CD4-positive, alpha-beta T cell treated with Interleukin-10 for 1 hour (primary cell): ENCODE measurements around the gene SAPCD2.
"Not testable (repeated sequence)": the region's sequence is repeated elsewhere in the genome, so short reads cannot be mapped to it uniquely, and the experiment has no call there.

Source experiments
- DNase-seq: peaks from one replicate; pipeline ENCODE4 v3.0.0-alpha.2; 2020

The SAPCD2 gene, protein sequence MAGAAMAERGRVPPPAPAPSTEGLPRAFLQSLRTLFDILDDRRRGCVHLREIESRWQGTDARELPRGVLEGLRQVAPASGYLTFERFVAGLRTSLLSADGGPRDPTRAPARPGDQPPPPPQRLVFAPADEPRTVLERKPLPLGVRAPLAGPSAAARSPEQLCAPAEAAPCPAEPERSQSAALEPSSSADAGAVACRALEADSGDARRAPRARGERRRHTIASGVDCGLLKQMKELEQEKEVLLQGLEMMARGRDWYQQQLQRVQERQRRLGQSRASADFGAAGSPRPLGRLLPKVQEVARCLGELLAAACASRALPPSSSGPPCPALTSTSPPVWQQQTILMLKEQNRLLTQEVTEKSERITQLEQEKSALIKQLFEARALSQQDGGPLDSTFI

GRCh38 chr9:137070201-137070905 is at the start of gene SAPCD2:
Gene SAPCD2, minus strand, starts transcription at chr9:137070557. Its CDS starts 97 bp downstream, at chr9:137070460.
- DNase-seq = peak; percentile 88

DNA sequence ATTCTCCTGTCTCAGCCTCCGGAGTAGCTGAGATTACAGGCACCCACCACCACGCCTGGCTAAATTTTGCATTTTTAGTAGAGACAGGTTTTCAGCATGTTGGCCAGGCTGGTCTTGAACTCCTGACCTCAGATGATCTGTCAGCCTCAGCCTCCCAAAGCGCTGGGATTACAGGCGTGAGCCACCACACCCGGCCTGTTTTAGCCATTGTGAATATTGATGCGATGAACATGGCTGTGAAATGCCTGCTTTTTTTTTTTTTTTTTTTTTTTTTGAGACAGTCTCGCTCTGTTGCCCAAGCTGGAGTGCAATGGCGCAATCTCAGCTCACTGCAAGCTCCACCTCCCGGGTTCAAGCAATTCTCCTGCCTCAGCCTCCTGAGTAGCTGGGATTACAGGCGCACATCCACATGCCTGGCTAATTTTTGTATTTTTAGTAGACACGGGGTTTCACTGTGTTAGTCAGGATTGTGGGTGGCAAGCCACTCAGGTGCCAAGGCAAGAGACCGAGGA is 47.8 kb upstream of the SAPCD2 start:
- not testable (repeated sequence) for DNase-seq

GRCh38 chr9:137117269-137117731 is 46.9 kb upstream of the SAPCD2 start:
- DNase-seq = no peak

GRCh38 chr9:137116728-137117127 is 46.4 kb upstream of the SAPCD2 start:
- DNase-seq = no peak

DNA sequence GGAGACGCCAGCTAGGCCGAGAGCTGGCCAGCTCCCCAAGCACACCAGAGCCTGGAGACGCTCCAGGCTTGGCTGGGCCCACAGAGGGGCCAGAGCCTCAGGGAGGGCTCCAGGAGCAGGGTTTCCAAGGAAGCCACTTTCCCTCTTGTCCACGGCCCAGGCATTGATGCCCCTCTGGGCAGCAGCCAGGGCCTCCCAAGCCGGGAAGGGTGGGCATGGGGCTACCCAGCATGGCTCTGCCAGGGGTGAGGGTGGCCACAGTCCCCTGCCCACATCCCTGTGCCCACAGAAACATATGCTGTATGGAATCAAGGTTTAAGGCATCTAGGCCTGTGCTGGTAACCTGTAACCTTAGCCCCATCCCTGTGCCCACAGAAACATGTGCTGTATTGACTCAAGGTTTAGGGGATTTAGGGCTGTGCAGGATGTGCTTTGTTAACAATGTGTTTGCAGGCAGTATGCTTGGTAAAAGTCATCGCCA is 45.7 kb upstream of the SAPCD2 start:
- DNase-seq = no peak

DNA sequence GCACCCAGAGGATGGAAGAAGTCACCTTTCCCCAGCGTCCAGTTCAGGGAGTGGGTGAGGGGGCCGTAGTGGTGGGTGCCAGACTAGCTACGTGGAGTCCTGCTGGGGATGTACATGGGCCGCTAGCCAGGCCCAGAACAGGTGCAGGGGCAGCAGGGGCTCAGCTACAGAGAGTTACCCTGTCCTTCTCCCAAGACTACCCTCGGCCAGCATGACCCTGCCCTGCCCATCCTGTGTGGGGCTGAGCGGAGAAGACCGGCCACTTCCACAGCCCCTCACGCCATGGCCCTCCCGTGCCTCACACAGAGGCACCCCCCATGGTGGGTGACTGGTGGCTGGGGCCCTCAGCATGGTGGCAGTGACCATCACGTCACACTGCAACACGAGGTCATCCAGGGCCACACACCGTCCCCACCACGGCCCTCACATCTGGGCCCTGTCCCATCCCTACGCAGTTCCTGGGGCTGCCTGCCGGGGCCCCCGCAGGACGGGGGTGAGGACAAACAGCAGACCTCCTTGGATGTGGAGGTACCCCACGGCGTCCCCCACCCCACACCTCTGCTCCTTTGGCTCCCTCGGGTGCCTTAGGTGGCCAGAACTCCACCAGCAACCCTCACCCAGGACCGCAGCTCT is 45.2 kb upstream of the SAPCD2 start:
- no peak for DNase-seq

- peak; percentile 80 for DNase-seq
Observed at GRCh38 chr9:137114613-137115393, 44.4 kb upstream of the SAPCD2 start, which contains the start of gene DPP7. Gene DPP7, minus strand, starts transcription at chr9:137114733. Its CDS starts 20 bp downstream, at chr9:137114713.

GRCh38 chr9:137114220-137114612 is 43.9 kb upstream of the SAPCD2 start:
- DNase-seq = no peak

DNA sequence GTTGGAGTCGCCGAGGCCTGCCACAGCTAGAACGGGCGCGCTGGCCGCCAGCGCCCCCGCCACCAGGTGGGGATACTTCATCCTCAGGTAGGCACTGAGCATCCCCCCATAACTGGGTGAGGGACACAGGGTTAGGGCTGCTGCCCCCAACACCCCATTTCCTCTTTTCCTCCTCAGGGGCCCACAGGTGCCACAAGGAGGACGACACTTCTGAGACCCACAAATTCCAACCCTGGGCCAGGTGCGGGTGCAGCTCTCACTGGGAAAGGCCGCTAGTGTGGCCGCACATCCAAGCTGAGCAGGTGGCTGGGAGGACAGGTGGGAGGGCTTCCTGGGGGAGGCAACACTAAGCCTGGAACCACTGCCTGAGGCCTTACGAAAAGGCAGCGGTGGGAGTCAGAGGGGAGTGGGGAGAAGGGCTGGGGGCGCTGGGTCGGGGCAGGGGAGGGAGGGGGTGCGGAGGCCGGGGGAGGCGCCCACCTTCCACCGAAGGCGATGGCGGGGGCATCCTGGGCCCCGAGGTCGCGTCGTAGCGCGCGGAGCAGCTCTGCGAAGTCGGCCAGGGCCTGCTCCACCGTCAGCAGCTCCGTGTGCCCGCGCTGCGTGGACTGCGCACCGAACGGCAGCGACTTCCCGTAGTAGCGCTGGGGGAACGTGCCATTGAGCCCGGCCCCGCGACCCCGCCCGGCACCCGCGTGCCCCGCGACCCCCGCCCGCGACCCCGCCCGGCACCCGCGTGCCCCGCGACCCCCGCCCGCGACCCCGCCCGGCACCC is 43.2 kb upstream of the SAPCD2 start:
- peak; percentile 36 for DNase-seq

GRCh38 chr9:137112564-137113384 is 42.4 kb upstream of the SAPCD2 start:
- DNase-seq = no peak

DNA sequence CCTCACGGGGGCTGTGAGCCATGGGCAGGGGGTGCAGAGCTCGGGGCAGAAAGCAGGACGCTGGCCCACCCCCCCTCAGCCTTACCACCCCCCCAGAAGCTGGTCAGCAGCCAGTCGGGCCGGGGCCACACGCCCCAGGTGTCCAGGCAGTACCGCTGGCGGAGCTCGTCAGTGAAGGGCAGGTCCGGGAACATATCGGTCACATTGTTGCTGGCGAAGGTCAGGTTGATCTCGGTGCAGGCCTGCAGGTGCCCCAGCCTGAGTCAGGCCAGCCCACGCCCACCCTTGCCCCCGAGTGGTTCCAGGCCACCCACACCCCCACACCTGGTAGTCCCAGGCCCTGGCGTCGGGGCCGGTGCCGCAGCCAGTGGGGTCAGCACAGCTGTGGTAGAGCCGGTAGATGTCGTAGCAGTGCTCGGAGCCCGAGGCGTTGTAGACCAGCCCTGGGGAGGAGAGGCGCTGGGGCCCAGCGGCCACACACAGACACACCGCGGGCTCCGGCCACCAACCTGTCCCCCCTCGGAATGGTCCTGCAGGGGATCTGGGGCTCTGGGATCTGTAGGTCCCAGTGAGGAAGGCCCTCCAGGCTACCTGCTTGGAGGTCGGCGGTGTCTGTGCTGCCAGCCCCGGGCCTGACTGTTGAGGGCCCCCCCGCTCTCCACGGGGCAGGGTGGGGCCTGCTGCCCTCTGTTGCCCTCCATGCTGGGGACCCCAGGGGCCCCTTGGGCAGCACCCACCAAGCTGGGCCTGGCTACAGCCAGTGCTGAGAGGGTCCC is 41.6 kb upstream of the SAPCD2 start:
- no peak for DNase-seq

GRCh38 chr9:137110911-137111787 is 40.8 kb upstream of the SAPCD2 start:
- DNase-seq = no peak

GRCh38 chr9:137110147-137110910 is 40.0 kb upstream of the SAPCD2 start:
- no peak for DNase-seq

- DNase-seq = no peak
Observed at GRCh38 chr9:137109250-137110146, 39.1 kb upstream of the SAPCD2 start.

DNA sequence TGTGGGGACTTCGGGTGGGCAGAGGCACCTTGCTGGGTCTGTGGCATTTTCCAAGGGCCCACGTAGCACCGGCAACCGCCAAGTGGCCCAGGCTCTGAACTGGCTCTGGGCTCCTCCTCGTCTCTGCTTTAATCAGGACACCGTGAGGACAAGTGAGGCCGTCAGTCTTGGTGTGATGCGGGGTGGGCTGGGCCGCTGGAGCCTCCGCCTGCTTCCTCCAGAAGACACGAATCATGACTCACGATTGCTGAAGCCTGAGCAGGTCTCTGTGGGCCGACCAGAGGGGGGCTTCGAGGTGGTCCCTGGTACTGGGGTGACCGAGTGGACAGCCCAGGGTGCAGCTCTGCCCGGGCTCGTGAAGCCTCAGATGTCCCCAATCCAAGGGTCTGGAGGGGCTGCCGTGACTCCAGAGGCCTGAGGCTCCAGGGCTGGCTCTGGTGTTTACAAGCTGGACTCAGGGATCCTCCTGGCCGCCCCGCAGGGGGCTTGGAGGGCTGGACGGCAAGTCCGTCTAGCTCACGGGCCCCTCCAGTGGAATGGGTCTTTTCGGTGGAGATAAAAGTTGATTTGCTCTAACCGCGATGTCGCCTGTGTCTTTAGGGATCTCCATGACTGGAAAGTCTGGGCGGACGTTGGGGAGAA is 38.4 kb upstream of the SAPCD2 start:
- no peak for DNase-seq

DNA sequence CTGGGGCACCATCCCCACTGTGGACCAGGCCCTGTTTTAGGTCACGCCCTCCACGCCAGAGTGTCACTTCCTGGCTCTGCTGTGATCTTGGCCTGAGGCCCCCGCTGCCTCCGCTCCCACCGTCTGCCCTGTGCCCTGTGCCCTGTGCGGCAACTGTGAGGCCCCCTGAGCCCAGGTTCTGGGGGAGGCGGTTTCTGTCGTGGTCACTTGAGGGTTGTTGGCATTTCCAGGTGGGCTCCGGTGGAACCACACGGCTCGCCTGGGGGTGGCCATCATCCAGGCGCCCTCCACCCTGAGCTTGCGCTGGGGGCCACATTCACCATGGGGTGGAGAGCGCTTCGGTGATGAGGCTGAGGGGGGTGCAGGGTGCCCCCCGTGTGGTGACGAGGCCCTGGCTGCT is 37.6 kb upstream of the SAPCD2 start:
- no peak for DNase-seq
